HG03045 (cell line): ENCODE measurements around the gene SHBG.
"Not testable (repeated sequence)": the region's sequence is repeated elsewhere in the genome, so short reads cannot be mapped to it uniquely, and the experiment has no call there.

Experiments used
- ATAC-seq: cut with Tn5 transposase; IDR thresholded peaks from one replicate; pipeline ENCODE4 v1.9.1; 2021; ENCODE audit warnings: mild to moderate bottlenecking, moderate library complexity; ENCODE audit not compliant: unreplicated experiment

SHBG gene, protein sequence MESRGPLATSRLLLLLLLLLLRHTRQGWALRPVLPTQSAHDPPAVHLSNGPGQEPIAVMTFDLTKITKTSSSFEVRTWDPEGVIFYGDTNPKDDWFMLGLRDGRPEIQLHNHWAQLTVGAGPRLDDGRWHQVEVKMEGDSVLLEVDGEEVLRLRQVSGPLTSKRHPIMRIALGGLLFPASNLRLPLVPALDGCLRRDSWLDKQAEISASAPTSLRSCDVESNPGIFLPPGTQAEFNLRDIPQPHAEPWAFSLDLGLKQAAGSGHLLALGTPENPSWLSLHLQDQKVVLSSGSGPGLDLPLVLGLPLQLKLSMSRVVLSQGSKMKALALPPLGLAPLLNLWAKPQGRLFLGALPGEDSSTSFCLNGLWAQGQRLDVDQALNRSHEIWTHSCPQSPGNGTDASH

DNA sequence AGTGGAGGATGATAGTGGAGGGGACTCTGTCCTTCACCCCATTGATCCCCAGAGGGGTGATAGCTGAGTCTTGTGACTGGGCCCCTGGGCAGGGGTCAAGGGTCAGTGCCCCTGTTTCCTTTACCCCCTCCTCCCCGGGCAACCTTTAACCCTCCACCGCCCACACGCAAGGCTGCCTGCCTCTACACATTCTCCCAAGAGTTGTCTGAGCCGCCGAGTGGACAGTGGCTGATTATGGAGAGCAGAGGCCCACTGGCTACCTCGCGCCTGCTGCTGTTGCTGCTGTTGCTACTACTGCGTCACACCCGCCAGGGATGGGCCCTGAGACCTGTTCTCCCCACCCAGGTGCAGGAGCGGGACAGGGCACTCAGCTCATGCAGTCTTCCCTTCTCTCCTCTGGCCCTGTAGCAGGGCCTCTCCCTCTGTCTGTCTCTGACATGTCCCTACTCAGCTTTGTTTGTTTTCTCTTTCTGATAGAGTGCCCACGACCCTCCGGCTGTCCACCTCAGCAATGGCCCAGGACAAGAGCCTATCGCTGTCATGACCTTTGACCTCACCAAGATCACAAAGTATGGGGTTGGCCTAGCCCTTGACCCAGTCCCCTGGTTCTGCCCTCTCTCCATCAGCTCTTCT, at the start of gene SHBG:
Gene SHBG (plus strand): TSS at position 197 of the 633 bp plus-strand sequence. CDS start 38 bp downstream, at position 235.
- no peak for ATAC-seq

DNA sequence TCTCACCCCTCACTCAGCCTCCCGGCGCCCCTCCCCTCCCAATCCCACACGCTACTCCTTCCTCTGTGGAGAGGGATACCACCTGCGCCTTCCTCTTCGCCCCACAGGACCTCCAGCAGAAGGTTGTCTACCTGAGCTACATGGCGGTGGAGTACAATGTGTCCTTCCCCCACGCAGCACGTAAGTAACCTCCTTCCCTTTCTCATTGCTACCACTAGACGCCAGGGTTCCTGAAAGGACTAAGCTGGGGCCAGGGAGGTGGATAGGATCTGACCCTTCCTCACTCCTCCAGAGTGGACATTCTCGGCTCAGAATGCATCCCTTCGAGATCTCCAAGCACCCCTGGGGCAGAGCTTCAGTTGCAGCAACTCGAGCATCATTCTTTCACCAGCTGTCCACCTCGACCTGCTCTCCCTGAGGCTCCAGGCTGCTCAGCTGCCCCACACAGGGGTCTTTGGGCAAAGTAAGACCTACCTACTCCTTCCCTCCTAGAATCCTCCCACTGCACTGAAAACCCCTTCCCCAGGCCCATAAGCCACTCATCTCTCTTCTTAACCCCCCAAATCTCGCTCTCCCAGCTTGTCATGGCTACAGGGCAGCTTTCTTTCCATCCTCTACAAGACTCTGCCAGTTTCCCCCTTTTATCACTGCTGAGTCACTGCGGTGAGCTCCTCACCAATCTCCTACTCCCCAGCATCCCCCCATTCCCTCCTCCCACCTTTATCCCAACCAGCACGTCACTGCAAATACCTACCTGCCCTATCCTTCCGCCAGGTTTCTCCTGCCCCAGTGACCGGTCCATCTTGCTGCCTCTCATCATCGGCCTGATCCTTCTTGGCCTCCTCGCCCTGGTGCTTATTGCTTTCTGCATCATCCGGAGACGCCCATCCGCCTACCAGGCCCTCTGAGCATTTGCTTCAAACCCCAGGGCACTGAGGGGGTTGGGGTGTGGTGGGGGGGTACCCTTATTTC, 49.0 kb upstream of the SHBG start:
- ATAC-seq: no peak

DNA sequence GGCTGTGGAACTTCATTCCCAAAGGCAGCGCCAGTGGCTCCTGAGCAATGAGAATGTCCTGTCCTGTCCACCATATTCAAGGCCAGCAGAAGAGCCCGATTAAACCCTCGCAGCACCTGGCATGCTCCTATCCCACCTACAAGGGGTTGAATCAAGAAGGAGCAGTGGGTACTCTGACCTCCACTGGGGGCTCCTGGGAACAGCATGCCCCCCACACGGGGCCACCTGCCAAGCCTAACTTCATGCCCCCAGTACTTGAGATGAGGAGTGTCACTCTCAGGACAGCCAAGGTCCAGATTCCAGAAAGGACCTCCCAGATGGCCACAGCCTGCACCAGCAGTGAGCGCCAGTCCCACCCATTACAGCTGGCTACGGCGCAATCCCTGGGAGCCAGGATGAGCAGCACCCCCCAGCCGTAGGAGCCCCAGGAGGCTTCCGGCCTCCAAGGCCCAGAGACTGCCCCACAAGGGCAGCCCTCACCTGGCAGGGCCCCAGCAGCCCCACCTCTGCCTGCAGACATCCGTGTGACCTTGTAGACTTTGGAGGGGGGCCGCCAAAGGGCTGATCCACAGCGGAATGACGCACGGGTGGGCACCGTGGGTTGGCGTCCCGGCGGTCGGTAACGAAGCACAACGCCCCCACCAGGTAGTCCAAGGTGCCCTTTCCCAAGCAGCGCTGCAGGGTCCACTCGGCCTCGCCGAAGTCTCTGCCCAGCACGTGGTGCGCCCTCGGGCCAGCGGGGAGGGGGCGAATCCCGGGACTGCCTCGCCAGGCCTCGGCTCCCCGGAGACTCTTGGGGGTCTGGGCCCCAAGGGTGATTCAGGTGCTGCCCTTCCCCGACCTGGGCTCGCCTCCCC, 47.3 kb upstream of the SHBG start:
- ATAC-seq: no peak

DNA sequence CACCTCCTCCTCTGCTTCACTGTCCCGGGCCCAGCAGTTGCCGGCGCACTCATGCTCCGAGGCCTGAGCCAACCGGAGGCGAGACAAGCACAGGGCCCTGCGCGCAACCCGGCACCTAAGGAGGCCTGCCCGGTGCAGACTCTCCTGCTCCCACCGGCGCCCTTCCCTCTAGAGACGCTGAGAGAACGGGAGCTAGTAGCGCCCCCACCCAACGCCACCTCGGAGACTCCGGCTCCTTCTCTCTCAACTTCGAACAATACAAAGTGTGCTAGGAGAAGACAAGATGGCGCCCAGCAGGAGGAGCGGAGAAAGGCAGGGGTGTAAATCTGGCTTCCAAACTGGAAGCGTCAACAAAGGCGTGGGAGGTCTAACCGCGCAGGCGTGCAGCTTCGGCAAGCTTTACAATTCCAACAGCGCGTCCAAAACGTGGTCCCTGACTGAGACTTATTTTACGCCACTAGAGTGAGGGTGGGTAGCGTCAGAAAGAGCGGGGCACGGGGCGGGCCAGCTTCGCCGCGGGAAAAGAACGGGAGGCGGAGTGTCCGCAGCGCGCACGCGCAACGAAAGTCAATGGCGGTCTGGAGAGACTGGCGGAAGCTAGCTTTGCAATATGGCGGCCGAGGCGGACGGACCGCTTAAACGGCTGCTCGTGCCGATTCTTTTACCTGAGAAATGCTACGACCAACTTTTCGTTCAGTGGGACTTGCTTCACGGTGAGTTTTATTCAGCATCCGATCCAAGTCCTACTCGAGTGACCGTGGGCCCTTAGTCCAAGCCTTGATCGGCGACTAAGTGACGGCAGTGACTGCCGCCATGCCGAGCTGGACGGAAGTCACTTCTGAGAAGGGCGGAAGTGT, 46.5 kb upstream of the SHBG start, which contains the start of gene MPDU1:
Gene MPDU1 (plus strand): TSS at position 600 of the 857 bp plus-strand sequence. CDS start 11 bp downstream, at position 611.
- peak; percentile 60 for ATAC-seq

DNA sequence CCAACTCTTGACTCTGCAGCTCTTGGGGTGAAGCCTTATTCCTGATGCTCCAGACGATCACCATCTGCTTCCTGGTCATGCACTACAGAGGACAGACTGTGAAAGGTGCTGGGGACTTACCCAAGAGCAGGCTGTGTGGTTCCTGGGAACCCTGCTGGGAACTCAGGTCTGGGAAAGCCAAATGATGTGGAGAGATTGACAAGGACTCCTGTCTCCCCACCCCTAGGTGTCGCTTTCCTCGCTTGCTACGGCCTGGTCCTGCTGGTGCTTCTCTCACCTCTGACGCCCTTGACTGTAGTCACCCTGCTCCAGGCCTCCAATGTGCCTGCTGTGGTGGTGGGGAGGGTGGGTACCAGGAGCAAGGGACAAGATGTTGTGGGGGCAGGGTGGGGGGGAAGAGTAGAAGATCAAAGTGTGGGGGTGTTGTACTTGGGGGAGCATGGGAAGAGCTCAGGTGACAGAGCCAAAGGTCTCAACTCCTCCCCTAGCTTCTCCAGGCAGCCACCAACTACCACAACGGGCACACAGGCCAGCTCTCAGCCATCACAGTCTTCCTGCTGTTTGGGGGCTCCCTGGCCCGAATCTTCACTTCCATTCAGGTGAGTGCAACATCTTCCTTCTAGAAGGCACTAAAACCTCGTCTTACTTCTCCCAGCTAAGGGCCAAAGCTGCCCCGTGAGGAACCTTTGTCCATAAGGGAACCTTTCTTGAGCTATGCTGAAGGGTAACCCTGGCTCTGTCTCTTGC, 43.1 kb upstream of the SHBG start:
- ATAC-seq: no peak

DNA sequence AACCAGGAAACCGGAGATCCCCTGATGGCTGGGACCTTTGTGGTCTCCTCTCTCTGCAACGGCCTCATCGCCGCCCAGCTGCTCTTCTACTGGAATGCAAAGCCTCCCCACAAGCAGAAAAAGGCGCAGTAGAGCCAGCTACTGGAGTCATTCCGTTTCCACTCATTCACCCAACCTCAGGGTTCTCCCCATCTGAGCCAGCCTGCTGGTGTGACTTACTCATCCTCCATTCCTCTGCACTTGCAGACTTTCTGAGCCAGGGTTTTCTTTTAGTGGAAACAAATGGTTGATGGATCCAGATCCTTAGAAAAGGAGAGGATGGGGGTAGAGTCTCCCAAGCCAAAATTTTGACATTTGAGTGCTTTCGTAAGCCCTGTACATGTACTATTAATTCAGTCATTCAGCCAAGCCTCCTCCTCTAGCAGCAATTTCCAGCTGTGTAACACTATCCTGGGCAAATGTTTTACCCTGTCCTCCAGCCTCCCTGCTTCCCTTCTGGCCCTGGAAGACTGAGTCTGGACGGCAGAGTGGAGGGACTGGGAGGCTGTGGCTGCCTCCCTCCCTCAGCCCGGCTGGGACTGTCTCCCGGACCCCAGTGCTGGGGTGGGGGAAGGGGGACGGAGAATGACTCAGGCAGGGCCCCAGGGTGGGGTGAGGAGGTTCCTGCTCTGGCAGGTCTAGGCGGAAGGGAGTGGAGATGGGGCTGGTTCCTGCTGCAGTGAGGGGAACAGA, 42.3 kb upstream of the SHBG start:
- no peak for ATAC-seq

DNA sequence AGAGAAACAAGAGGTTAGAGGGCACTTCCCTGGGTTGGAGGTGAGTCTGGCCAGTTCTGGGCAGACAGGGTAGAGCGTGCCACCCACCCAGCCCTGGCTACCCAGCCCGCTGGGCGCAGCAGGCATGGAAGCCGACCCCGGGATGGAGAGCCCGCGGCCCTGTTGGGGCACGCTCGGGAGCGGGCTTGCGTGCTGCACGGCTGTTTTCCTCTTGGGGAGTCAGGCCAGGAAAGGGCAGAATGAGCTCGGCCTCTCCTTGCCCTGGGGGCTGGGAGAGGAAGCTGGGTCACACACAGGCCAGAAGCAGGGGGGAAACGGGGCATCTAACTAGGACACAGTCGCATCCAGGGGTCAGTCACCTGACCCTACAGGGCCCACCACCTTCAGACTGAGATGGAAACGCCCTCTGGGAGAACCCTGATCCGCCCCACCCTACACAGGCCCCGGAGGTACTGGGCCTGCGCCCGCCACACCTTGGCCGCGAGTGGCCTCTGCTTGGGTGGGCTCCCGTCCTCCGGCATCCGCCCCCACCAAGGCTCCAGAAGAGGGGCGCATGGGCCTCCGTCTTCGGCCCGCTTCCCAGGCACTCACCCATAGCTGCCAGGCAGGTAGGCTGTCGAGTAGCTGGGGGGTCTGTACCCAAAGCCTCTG, 41.3 kb upstream of the SHBG start:
- no peak for ATAC-seq

DNA sequence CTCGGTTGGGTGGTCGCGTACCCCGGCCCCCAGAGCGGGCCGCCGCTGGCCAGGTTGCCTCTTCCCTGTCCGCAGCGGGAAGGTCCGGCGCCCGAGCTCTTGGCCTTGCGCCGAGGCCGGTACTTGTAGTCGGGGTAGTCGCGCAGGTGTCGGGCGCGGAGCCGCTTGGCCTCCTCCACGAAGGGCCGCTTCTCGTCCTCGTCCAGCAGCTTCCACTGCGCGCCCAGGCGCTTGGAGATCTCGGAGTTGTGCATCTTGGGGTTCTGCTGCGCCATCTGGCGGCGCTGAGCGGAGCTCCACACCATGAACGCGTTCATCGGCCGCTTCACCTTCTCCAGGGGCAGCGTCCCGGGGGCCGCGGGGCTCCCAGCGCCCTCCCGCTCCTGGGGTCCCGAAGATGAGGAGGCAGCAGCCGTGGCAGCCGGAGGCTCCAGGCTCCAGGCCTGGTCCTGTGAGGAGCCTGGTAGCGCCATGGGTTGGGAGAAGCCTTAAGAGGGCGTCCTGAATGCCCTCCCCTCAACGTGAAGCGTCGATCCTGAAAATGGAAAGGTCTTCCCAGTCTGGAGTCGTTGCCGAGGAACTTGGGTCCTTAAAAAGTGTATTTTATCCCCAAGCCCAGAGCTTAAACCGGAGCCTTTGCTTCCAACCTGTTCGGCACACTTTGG, 40.6 kb upstream of the SHBG start:
- no peak for ATAC-seq

DNA sequence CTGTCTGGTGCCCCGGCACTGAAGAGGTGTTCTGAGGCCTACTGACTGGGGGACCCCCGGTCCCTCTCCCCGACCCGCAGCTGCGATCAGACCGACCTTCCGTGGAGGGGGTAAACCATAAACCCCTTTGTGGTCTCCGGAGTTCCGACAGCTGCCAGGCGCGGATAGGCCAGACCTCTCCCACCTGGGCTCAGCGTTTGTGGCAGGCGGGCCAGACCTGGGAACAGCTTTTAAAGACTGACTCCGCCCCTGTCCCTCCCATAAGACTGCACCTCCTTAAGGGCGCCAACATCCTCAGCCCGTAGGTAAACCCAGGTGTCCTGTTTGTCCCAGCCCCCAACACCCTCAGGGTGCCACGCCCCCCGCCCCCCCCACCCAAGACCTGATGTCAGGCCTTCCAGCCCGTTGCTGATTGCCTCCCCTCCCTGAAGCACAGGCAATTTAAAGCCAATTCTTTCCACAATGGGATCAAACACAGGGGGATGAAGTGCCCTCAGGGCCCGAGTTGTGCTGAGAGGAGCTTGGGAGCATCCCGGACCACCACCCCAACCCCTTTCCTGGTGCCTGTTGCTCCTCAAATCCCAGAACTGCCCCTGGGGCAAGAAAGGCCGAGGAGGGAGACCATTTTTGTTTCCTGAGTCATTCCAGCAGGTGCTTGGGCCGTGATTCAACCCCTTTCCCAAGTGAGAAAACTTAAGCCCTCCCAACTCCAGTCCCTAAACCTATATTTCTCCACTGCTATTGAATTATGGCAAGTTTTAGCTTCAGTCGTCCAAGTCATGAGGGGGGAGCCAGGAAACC, 39.8 kb upstream of the SHBG start, which contains the start of gene SOX15:
Gene SOX15 (minus strand): TSS at position 204 of the 801 bp plus-strand sequence. CDS start 418 bp downstream, outside the sequence.
- no peak for ATAC-seq

DNA sequence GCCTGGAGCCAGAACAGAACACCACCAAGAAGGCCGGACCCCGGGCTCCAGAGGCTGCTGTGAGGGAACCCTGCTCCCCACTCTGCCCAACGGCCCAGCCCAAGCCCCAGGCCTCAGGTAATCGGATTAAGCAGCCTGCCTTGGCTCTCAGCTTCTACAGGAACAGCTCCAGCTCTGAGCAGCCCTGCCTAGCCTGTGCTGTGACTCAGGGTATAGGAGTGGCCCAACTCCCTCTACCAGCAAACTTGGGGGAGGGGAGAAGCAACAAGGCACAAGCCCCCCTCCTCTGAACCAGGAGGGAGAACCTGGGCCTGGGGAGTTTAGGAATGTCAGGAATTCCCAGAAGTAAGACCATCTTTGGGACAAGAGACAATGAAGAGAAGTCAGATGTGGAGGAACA, 39.2 kb upstream of the SHBG start:
- no peak for ATAC-seq

DNA sequence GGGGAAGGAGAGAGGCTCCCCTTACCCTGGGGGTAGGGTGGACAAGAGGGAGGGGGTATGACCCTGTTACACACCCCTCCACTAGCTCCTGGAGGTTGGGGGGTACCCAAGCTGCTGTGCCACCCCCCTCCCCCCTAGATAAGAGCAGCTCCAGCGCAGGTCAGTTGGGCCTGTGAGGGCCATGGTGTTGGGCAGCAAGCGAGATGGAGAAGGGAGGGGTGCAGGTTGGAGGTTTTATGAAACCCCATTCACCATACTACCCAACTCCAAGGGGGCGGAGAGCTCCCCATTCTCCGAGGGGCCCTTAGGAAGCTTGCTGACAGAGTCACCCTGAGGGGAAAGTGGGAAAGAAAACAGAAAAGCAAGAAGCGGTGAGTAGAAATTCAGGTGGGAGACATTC, 38.3 kb upstream of the SHBG start:
- no peak for ATAC-seq

DNA sequence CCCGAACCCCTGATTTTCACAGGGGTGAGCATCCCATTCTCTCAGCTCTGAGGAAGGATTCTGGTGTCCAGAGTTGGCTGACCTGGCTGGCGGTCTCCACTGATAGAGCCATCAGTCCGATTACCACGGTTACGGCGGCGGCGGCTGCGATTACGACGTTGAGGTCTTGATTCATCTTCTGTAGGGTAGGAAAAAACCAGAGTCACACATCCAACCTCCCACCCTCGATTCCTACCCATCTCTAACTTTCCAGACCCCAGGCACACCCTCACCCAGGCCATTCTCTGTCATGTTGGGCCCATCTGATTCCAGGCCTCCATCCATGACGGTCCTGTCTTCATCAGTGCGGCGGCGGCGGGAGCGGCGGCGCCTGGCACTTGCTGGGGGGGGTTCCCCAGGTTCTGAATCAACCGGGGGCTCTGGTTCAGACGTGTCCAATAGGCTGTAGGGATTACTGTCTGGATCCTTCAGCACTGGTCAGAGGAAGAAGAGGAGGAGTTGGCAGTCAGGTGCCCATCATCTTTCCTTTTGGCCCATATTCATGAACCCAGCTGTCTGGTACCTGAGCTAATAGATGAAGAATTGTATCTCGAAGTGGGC, 37.4 kb upstream of the SHBG start:
- no peak for ATAC-seq

DNA sequence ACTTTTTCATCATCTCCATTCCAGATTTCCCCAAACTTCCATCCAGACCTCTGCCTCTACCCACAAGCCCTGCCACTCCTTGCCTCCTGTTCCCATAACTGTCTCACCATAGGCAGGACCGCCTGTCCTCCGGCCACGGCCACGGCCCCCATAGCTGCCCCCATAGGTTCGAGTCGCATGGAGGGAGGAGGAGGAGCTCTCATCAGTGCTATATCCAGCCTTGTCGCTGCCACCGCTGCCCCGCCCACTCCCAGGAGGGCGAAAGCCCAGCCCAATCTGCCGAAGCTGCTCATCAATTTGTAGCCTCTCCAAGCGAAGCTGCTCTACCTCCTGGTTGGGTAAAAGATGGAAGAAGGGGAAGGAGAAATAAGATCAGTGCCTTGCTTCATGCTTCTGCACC, 36.6 kb upstream of the SHBG start:
- ATAC-seq: no peak

DNA sequence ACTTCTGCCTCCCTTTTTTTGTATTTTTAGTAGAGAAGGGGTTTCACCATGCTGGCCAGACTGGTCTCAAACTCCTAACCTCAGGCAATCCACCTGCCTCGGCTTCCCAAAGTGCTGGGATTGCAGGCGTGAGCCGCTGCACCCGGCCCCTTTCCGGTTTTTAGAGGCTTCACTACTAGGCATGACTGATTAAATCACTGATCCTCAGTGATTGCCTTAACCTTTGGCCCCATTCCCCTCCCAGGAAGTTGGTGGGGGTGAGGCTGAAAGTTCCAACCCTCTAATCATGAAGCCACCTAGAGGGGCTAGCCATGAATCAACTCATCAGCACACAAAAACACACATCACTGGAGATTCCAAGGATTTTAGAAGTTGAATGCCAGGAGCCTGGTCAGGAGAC, 32.4 kb upstream of the SHBG start:
- ATAC-seq: not testable (repeated sequence)

DNA sequence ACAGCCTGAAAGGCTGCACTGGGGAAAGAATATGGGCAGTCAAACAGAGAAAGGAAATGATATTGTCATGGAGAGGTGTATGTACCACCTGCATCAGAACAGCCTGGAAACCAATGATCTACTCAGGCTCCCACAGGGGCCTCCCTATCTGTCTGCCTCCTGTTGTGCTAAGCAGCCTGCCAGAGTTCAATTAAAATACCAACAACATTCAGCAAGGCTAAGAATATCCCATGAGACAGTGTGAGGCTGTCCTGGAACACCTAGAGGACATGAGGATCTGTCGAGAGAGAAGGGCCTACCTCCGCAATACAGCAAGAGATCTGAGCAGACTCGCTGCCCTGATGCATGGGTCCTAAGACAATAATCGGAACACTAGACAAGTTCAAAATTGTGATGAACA, 23.7 kb upstream of the SHBG start:
- ATAC-seq: no peak

DNA sequence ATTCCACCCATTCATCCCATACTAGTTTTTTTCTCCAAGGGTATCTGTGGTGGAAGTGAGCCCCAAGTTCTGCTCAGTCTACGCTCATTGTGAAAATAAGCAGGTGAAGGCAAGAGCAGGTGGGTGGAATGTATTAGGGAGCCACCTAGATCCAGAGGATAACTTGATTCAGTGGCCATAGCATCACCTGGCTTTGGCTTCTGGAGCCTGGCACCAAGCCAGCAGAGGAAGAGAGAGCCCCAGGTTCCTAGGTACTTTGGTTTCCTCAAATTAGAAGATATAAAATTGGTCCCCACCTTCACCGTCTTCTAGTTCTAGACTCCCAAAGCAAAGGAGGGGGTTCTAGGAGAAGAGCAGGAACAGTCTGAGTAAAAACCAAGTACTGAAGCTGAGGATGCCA, 19.3 kb upstream of the SHBG start:
- ATAC-seq: no peak
